ENCODE results near the gene MYO10. TPM values are rescaled to one million over a fixed set of nuclear protein-coding genes. Genes with fewer than 3 reads are reported as not detected.

The MYO10 gene
- total RNA-seq, 4 donors from 2014 or later, result 21.0 to 29.8 (median 27.3) TPM

DNA sequence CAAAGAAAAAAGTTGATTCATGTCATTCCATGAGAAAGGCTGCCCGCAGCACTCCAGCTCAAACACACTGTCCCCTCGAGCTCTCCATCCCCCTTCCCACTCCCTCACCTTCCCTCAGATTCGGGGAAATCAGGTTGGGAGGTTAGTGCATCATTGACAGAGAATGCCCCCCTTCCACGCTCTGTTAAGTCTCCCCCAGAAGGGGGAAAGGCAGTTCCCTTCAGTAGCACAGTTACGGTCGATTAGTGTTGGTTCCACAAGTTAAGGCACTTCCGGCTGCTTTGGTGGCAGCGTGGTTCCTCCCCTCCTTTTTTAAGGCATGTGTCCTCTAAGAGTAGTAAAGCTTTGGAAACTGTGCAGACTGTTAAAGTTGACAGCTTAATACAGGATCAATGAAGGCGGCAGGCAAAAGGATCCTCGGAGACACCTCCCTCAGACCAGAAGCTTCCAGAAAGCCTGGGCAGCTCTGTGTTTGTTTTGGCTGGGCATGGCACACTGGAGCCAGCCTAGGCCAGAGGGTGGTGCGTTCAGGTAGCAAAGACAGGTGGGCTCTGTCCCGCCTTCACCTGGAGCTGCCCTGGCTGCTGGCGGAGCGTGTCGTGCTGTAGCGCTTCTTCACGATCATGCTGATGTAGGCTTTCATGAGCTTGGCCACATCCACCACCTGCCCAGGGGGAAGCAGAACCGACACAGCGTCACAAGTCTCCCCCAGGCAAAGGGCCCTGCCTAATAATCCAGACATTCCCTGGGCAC lies 269.8 kb downstream of the MYO10 start:
- peaks cover 0 to 74% (median 0%) of the 10 kb centered on the region in 3 donors for H3K36me3 ChIP-seq

DNA sequence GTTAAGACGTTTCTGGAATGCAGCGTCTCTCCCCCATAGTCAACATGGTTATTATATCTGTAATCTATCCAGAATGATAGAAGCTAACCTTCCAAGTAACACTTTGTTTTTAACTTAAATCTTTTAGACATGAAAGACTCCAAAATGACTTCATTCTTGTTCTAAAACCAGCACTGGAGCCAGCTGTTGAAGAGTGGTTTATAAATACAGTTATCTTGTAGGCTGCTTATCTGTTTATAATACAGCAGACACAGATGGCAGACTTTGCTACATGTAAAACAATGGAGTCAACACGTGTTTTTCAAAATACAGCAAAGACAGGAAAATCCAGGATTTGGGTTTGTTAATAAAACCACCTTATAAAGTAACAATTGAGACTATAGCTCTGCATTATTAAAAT lies 270.5 kb downstream of the MYO10 start:
- H3K9me3 ChIP-seq, result no peaks in the 10 kb centered on the region
- peaks cover 0 to 18% (median 3%) of the 10 kb centered on the region in 3 donors for H3K4me1 ChIP-seq
- no peak overlapping the region for H3K27ac ChIP-seq
- H3K36me3 ChIP-seq, result peaks cover 0 to 67% (median 0%) of the 10 kb centered on the region in 3 donors
- H3K27me3 ChIP-seq, result no peaks in the 10 kb centered on the region
- H3K4me3 ChIP-seq, result no peak overlapping the region
- DNase-seq, result no peak
- WGBS, 2 donors, result 38 to 39% methylated on average over 3 of the region's 3 CpGs
- intact Hi-C loops (cut with DNase I), result no loop called here
- TF ChIP-seq POLR2A (IDR thresholded peaks at IDR 0.05), result no peak
- TF ChIP-seq, protein P1, sequence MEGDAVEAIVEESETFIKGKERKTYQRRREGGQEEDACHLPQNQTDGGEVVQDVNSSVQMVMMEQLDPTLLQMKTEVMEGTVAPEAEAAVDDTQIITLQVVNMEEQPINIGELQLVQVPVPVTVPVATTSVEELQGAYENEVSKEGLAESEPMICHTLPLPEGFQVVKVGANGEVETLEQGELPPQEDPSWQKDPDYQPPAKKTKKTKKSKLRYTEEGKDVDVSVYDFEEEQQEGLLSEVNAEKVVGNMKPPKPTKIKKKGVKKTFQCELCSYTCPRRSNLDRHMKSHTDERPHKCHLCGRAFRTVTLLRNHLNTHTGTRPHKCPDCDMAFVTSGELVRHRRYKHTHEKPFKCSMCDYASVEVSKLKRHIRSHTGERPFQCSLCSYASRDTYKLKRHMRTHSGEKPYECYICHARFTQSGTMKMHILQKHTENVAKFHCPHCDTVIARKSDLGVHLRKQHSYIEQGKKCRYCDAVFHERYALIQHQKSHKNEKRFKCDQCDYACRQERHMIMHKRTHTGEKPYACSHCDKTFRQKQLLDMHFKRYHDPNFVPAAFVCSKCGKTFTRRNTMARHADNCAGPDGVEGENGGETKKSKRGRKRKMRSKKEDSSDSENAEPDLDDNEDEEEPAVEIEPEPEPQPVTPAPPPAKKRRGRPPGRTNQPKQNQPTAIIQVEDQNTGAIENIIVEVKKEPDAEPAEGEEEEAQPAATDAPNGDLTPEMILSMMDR (IDR thresholded peaks at IDR 0.05), result no peak

More for the DNA sequence above, 269.8 kb downstream of the MYO10 start:
- Histone ChIP-seq H3K4me3 (peak overlapping the region in 1 of 4 donors; percentile 19), H3K9me3 (no peaks in the 10 kb centered on the region), H3K27me3 (no peaks in the 10 kb centered on the region), H3K27ac (no peak overlapping the region), H3K4me1 (peaks cover 0 to 18% (median 3%) of the 10 kb centered on the region in 3 donors)
- 53 to 56% methylated on average over 7 to 14 of the region's 19 CpGs for WGBS, 2 donors
- no peak for DNase-seq
- intact Hi-C loops (cut with DNase I), result no loop called here
- TF ChIP-seq, protein P1 (IDR thresholded peaks at IDR 0.05), result no peak
- no peak for TF ChIP-seq POLR2A (IDR thresholded peaks at IDR 0.05)

DNA sequence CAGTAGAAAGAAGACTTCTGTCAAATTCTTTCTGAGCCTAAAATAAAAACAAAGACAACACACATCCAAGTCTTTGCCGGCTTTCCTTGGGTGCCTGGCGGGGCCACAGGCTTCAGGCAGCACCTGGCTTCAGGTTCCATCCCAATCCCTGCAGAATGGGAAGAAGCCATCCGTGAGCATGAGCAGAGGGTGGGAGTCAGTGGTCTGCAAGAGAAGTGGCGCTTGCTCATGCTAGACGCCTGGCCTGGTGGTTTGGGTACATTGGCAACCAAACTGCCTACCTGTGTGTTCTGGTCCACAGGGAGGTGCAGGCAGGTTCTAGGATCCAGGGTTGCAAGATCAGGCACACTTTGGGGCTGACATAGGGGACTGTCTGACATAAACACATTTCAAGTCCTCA lies 271.7 kb downstream of the MYO10 start:
- no peaks in the 10 kb centered on the region for H3K27me3 ChIP-seq
- H3K4me1 ChIP-seq, result peaks cover 0 to 18% (median 3%) of the 10 kb centered on the region in 3 donors
- H3K9me3 ChIP-seq, result no peaks in the 10 kb centered on the region
- 88 to 91% methylated on average over 4 to 5 of the region's 5 CpGs for WGBS, 2 donors
- intact Hi-C loops (cut with DNase I), result no loop called here
- TF ChIP-seq, protein P1 (IDR thresholded peaks at IDR 0.05), result no peak
- no peak overlapping the region for H3K27ac ChIP-seq
- H3K36me3 ChIP-seq, result peaks cover 0 to 55% (median 0%) of the 10 kb centered on the region in 3 donors
- H3K4me3 ChIP-seq, result no peak overlapping the region
- DNase-seq, result no peak

DNA sequence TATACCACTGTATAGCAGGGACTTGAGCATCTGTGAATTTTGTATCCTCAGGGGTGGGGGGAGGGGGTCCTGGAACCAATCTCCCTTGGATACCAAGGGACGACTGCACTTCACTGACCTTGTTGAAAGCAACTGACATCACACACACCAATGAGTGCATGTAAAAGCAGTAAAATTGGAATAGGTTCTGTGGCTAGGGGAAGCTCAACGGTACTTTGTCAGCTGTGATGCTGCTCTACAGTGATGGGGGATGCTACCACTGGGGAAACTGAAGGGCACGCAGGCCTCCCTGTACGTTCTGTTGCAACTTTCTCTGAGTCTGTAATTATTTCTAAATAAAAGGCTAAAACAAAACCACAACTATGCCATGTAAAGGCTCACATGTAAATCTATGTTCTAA lies 272.2 kb downstream of the MYO10 start:
- no peak overlapping the region for H3K27ac ChIP-seq
- no peak for DNase-seq
- no peaks in the 10 kb centered on the region for H3K27me3 ChIP-seq
- peaks cover 0 to 50% (median 0%) of the 10 kb centered on the region in 3 donors for H3K36me3 ChIP-seq
- H3K4me1 ChIP-seq, result peaks cover 0 to 18% (median 3%) of the 10 kb centered on the region in 3 donors
- WGBS, 2 donors, result 67 to 78% methylated on average over 4 of the region's 4 CpGs
- H3K4me3 ChIP-seq, result no peak overlapping the region
- no peaks in the 10 kb centered on the region for H3K9me3 ChIP-seq
- intact Hi-C loops (cut with DNase I), result no loop called here
- no peak for TF ChIP-seq POLR2A (IDR thresholded peaks at IDR 0.05)
- TF ChIP-seq, protein P1 (IDR thresholded peaks at IDR 0.05), result no peak

DNA sequence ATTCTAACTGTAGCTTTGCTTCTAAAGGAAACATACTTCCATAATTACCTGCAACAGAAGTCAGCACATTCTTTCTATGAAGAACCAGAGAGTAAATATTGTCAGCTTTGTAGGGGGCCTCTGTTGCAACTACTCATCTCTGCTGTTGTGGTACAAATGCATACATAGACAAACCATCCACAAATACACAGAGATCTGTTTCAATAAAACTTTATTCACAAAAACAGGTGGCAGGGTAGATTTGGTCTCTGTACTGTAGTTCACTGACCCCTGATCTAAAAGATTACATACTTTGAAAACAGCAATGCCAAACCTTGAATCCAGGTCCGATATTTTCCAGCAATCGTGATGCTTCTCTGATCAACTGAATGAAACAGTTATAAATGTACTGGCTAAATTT lies 274.4 kb downstream of the MYO10 start:
- Histone ChIP-seq H3K4me3 (no peak overlapping the region), H3K9me3 (no peaks in the 10 kb centered on the region), H3K36me3 (peaks cover 0 to 30% (median 0%) of the 10 kb centered on the region in 3 donors), H3K27me3 (no peaks in the 10 kb centered on the region), H3K4me1 (peaks cover 0 to 9% (median under 1%) of the 10 kb centered on the region in 3 donors), H3K27ac (no peak overlapping the region)
- intact Hi-C loops (cut with DNase I), result no loop called here
- TF ChIP-seq, protein P1 (IDR thresholded peaks at IDR 0.05), result no peak
- no peak for DNase-seq
- WGBS, 2 donors, result 85 to 98% methylated on average over 2 of the region's 2 CpGs
